OCI-LY7 (cell line): ENCODE results near the gene EEPD1.

Experiments
- EZH2phosphoT487 ChIP-seq: fragments of 200-600 bp; sonication (generic); IDR thresholded peaks from 2 replicates; pipeline ENCODE4 v1.6.1; 2018; ENCODE audit warnings: low read depth, borderline replicate concordance, mild to moderate bottlenecking, mixed run types, antibody characterized with exemption, low read length, moderate library complexity, mixed read lengths
- TF ChIP-seq, protein P1 (sequence below): fragments of 200-600 bp; sonication (generic); conservative IDR thresholded peaks from 2 replicates; pipeline ENCODE4 v1.5.1; 2014; ENCODE audit warnings: mild to moderate bottlenecking, antibody characterized with exemption, low read length, moderate library complexity, mixed read lengths

GRCh38 chr7:36244429-36244828, 91.4 kb downstream of the EEPD1 start:
- TF ChIP-seq, protein P1, sequence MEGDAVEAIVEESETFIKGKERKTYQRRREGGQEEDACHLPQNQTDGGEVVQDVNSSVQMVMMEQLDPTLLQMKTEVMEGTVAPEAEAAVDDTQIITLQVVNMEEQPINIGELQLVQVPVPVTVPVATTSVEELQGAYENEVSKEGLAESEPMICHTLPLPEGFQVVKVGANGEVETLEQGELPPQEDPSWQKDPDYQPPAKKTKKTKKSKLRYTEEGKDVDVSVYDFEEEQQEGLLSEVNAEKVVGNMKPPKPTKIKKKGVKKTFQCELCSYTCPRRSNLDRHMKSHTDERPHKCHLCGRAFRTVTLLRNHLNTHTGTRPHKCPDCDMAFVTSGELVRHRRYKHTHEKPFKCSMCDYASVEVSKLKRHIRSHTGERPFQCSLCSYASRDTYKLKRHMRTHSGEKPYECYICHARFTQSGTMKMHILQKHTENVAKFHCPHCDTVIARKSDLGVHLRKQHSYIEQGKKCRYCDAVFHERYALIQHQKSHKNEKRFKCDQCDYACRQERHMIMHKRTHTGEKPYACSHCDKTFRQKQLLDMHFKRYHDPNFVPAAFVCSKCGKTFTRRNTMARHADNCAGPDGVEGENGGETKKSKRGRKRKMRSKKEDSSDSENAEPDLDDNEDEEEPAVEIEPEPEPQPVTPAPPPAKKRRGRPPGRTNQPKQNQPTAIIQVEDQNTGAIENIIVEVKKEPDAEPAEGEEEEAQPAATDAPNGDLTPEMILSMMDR: no peak
- no peak for TF ChIP-seq EZH2phosphoT487
